Measurements from ENCODE around the gene ATP2B2. TPM values are rescaled to one million over a fixed set of nuclear protein-coding genes. Genes with fewer than 3 reads are reported as not detected.

ATP2B2 gene
- total and polyA plus RNA-seq, 2 of the 8 experiments (the other 6 are each of a cell fraction or from before 2014, with no cell fraction given) = 0.14 to 1.2 TPM

GRCh38 chr3:10329495-10330015 lies 175.8 kb downstream of the ATP2B2 start:
- Histone ChIP-seq H4K20me1 (replicated peaks in 1 of 2; ENCODE audit: control insufficient read depth in 1 of 2, insufficient read depth in 2 of 2, low read length in 2 of 2) (no peaks in the 10 kb centered on the region), H2BK15ac (ENCODE audit: low read length) (no peak overlapping the region), H2BK5ac (ENCODE audit: low read depth, low read length) (no peak overlapping the region), H3K56ac (replicated peaks; ENCODE audit: insufficient read length, low read depth, low read length) (no peak overlapping the region), H3K79me1 (ENCODE audit: low read depth, low read length) (no peaks in the 10 kb centered on the region), H3K23me2 (ENCODE audit: low read depth, low read length) (no peaks in the 10 kb centered on the region; the same call in 1 of the 2 replicates), H3K9me3 (ENCODE audit: insufficient read depth in 2 of 2, low read depth in 1 of 2, low read length in 1 of 2) (no peaks in the 10 kb centered on the region), H4K5ac (ENCODE audit: insufficient read length, low read depth, low read length) (no peak overlapping the region), H3K27ac (ENCODE audit: low read depth, low read length) (no peak overlapping the region), H4K91ac (replicated peaks; ENCODE audit: insufficient read length, low read length) (no peak overlapping the region), H3K4me2 (ENCODE audit: insufficient read depth in 1 of 2, low read depth in 2 of 2, low read length in 2 of 2) (no peak overlapping the region), H3K9ac (replicated peaks in 1 of 4; ENCODE audit: extremely low read depth in 1 of 4, low read depth in 3 of 4, low read length in 3 of 4) (no peak overlapping the region), H3K14ac (ENCODE audit: insufficient read length) (no peak overlapping the region), H3K4me1 (replicated peaks in 1 of 4; ENCODE audit: control insufficient read depth in 3 of 4, insufficient read depth in 4 of 4, low read length in 3 of 4) (no peaks in the 10 kb centered on the region; a peak in 1 of 7 replicates), H3K36me3 (ENCODE audit: control insufficient read depth in 2 of 4, insufficient read depth in 4 of 4, low read length in 3 of 4) (no peaks in the 10 kb centered on the region), H2AK5ac (ENCODE audit: low read depth, low read length) (no peak overlapping the region), H2BK120ac (replicated peaks; ENCODE audit: low read depth, low read length) (no peak overlapping the region), H2BK12ac (ENCODE audit: low read depth, low read length) (no peak overlapping the region), H3K4ac (replicated peaks; ENCODE audit: insufficient read length, low read depth, low read length) (no peak overlapping the region), H2AFZ (ENCODE audit: low read length) (no peak overlapping the region), H3K23ac (ENCODE audit: insufficient read length) (no peak overlapping the region), H3K18ac (ENCODE audit: extremely low read depth, low read length) (no peak overlapping the region), H4K8ac (ENCODE audit: extremely low read depth, insufficient read depth, low read length) (no peak overlapping the region), H3K79me2 (ENCODE audit: control insufficient read depth in 1 of 2, insufficient read depth in 2 of 2, low read length in 2 of 2) (no peaks in the 10 kb centered on the region), H3K4me3 (ENCODE audit: extremely low read depth in 1 of 4, insufficient read depth in 2 of 4, low read depth in 3 of 4, low read length in 4 of 4) (no peak overlapping the region), H3K27me3 (replicated peaks in 1 of 4; ENCODE audit: control insufficient read depth in 3 of 4, extremely low read depth in 1 of 4, insufficient read depth in 3 of 4, low read length in 3 of 4) (peaks cover 0 to 4% (median 1%) of the 10 kb centered on the region in 4 experiments; a peak in 3 of 7 replicates), H2BK20ac (ENCODE audit: low read length) (no peak overlapping the region)
- no peak for DNase-seq (ENCODE audit: low read depth in 1 of 2, low spot score in 2 of 2)
- ChIA-PET CTCF (ENCODE audit: partially characterized antibody) (interaction anchor here (0.6 to 3.4 kb wide), 4 partner anchors 12 to 409 kb away, joined by 3 to 19 read pairs (median 4); no protein-coding TSS in a partner anchor), POLR2A (ENCODE audit: partially characterized antibody) (interaction anchor here (1.1 kb wide), 1 partner anchor 9 kb away, joined by 4 read pairs; the partner anchor contains the start of gene SEC13)
- no peak for FAIRE-seq
- 86% methylated on average over 14 of the region's 14 CpGs; no CpG with 5 or more reads in 1 of the 2 experiments for WGBS, 2 experiments (ENCODE audit: extremely low coverage in 1 of 2, insufficient coverage in 1 of 2, insufficient read length in 1 of 2, insufficient replicate concordance in 2 of 2, low coverage in 1 of 2, low lambda C conversion rate in 2 of 2, missing lambda C conversion rate in 1 of 2)
- TF ChIP-seq CBX8 (IDR thresholded peaks at IDR 0.05; ENCODE audit: borderline replicate concordance, low read depth, low read length) (no peak), E2F6 (IDR thresholded peaks at IDR 0.05) (no peak), TCF12 (IDR thresholded peaks at IDR 0.05; ENCODE audit: low read depth, low read length) (no peak), ASH2L (IDR thresholded peaks at IDR 0.05; ENCODE audit: low read length) (no peak), CBX5 (IDR thresholded peaks at IDR 0.05; ENCODE audit: low read depth, low read length) (no peak), SRF (IDR thresholded peaks at IDR 0.05; ENCODE audit: low read depth, low read length) (no peak), TAF1 (IDR thresholded peaks at IDR 0.05; ENCODE audit: low read depth, low read length) (no peak), KDM5A (IDR thresholded peaks at IDR 0.05; ENCODE audit: low read length) (no peak), BCL11A (IDR thresholded peaks at IDR 0.05; ENCODE audit: low read depth in 2 of 2, low read length in 2 of 2) (no peak)
- TF ChIP-seq, protein P1, sequence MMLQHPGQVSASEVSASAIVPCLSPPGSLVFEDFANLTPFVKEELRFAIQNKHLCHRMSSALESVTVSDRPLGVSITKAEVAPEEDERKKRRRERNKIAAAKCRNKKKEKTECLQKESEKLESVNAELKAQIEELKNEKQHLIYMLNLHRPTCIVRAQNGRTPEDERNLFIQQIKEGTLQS (IDR thresholded peaks at IDR 0.05; ENCODE audit: insufficient read depth, low read depth, low read length) = no peak
- TF ChIP-seq, protein P2, sequence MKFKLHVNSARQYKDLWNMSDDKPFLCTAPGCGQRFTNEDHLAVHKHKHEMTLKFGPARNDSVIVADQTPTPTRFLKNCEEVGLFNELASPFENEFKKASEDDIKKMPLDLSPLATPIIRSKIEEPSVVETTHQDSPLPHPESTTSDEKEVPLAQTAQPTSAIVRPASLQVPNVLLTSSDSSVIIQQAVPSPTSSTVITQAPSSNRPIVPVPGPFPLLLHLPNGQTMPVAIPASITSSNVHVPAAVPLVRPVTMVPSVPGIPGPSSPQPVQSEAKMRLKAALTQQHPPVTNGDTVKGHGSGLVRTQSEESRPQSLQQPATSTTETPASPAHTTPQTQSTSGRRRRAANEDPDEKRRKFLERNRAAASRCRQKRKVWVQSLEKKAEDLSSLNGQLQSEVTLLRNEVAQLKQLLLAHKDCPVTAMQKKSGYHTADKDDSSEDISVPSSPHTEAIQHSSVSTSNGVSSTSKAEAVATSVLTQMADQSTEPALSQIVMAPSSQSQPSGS (IDR thresholded peaks at IDR 0.05; ENCODE audit: low read length) = no peak

Data from H1 (cell line).